ENCODE results near the gene PLET1.

DNA sequence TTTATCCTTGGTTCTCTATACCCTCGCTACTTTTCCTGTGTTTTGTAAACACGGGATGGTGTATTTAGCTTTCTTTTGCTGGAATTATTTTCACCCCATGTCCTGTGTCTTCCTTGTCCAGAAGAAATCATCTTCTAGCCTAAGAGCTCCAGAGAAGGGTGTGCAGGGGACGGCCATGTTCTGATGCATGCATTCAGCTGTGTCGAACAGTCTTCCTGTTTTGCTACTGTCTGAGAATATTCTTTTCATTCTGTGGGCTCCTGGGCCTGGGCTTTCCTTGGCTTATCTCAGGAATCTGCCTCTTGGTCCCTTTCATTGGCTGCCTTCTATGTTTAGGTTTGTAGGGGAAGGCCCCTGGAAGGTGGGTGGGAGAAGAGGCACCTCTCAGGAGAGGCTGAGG lies 10.6 kb upstream of the PLET1 start:
- TF ChIP-seq CTCF (IDR thresholded peaks at IDR 0.05), result no peak
- TF ChIP-seq POLR2A (IDR thresholded peaks at IDR 0.05), result no peak
- no peak for TF ChIP-seq POLR2AphosphoS5 (IDR thresholded peaks at IDR 0.05)

Measured in prostate gland (tissue), 2 donors.